ENCODE measurements around the gene LRRC1.

Gene LRRC1

GRCh38 chr6:53896196-53896595 is 101.4 kb downstream of the LRRC1 start:
- no peak for DNase-seq

- no peak for DNase-seq
Measured at GRCh38 chr6:53898026-53898795, 103.4 kb downstream of the LRRC1 start.

GRCh38 chr6:53899512-53899911 is 104.7 kb downstream of the LRRC1 start:
- DNase-seq: no peak

- no peak for DNase-seq
Measured at GRCh38 chr6:53903357-53903756, 108.6 kb downstream of the LRRC1 start.

- DNase-seq: no peak
Measured at GRCh38 chr6:53906103-53906502, 111.3 kb downstream of the LRRC1 start.

GRCh38 chr6:53906842-53907241 is 112.0 kb downstream of the LRRC1 start:
- no peak for DNase-seq

- DNase-seq: no peak
Measured at GRCh38 chr6:53910834-53911233, 116.0 kb downstream of the LRRC1 start.

- no peak for DNase-seq
Measured at GRCh38 chr6:53912661-53913060, 117.9 kb downstream of the LRRC1 start.

- no peak for DNase-seq
Measured at GRCh38 chr6:53913286-53913685, 118.5 kb downstream of the LRRC1 start.

- DNase-seq: no peak
Measured at GRCh38 chr6:53915026-53915691, 120.4 kb downstream of the LRRC1 start.

GRCh38 chr6:53916804-53917463 is 122.1 kb downstream of the LRRC1 start:
- DNase-seq: no peak

- no peak for DNase-seq
Measured at GRCh38 chr6:53917464-53917842, 122.6 kb downstream of the LRRC1 start.

- DNase-seq: no peak
Measured at GRCh38 chr6:53918854-53919510, 124.2 kb downstream of the LRRC1 start.

- DNase-seq: no peak
Measured at GRCh38 chr6:53919881-53920360, 125.1 kb downstream of the LRRC1 start.

- no peak for DNase-seq
Measured at GRCh38 chr6:53920881-53921280, 126.1 kb downstream of the LRRC1 start.

- DNase-seq: no peak
Measured at GRCh38 chr6:53921639-53922038, 126.8 kb downstream of the LRRC1 start.

GRCh38 chr6:53922539-53922981 is 127.8 kb downstream of the LRRC1 start:
- DNase-seq: no peak

- no peak for DNase-seq
Measured at GRCh38 chr6:53924277-53924676, 129.5 kb downstream of the LRRC1 start.

GRCh38 chr6:53924821-53925422 is 130.1 kb downstream of the LRRC1 start:
- DNase-seq: no peak

GRCh38 chr6:53925891-53926290 is 131.1 kb downstream of the LRRC1 start:
- no peak for DNase-seq

- no peak for DNase-seq
Measured at GRCh38 chr6:53926505-53926904, 131.7 kb downstream of the LRRC1 start.

- DNase-seq: peak; percentile 40
Measured at GRCh38 chr6:53928641-53929040, 133.8 kb downstream of the LRRC1 start.

All from NCI-H446 treated with DMSO at 0.1 percent for 48 hours (cell line).